ENCODE data around the gene HAGHL.
"Not testable (repeated sequence)": the region's sequence is repeated elsewhere in the genome, so short reads cannot be mapped to it uniquely, and the experiment has no call there.

Gene HAGHL

GRCh38 chr16:736936-737481 lies 10.1 kb downstream of the HAGHL start:
- DNase-seq: no peak

- DNase-seq: no peak
Measured at GRCh38 chr16:739560-740458, 12.9 kb downstream of the HAGHL start.

- no peak for DNase-seq
Measured at GRCh38 chr16:740459-740763, 13.5 kb downstream of the HAGHL start.

GRCh38 chr16:740764-741505 lies 14.0 kb downstream of the HAGHL start, which contains the start of gene CIAO3:
CIAO3 (minus strand) TSS chr16:740997; CDS start chr16:740985, 12 bp downstream.
- DNase-seq: peak; percentile 45 to 87

- no peak for DNase-seq
Measured at GRCh38 chr16:741986-742629, 15.2 kb downstream of the HAGHL start.

- DNase-seq: not testable (repeated sequence)
Measured at GRCh38 chr16:742894-743293, 16.0 kb downstream of the HAGHL start.

- no peak for DNase-seq
Measured at GRCh38 chr16:743794-744500, 17.0 kb downstream of the HAGHL start.

GRCh38 chr16:745739-746138 lies 18.8 kb downstream of the HAGHL start:
- peak in 1 of 2 experiments; percentile 63 for DNase-seq

GRCh38 chr16:746637-747036 lies 19.7 kb downstream of the HAGHL start:
- DNase-seq: no peak

- no peak for DNase-seq
Measured at GRCh38 chr16:747978-748746, 21.3 kb downstream of the HAGHL start.

- DNase-seq: no peak
Measured at GRCh38 chr16:749010-749409, 22.1 kb downstream of the HAGHL start.

- no peak for DNase-seq
Measured at GRCh38 chr16:750485-750884, 23.6 kb downstream of the HAGHL start.

- no peak for DNase-seq
Measured at GRCh38 chr16:751152-752006, 24.5 kb downstream of the HAGHL start.

GRCh38 chr16:752007-752312 lies 25.1 kb downstream of the HAGHL start:
- DNase-seq: peak in 1 of 2 experiments; percentile 45

- not testable (repeated sequence) for DNase-seq
Measured at GRCh38 chr16:754121-754607, 27.3 kb downstream of the HAGHL start.

GRCh38 chr16:754656-755055 lies 27.8 kb downstream of the HAGHL start:
- DNase-seq: no peak

- DNase-seq: no peak
Measured at GRCh38 chr16:756428-756827, 29.5 kb downstream of the HAGHL start.

GRCh38 chr16:759110-759910 lies 32.4 kb downstream of the HAGHL start:
- DNase-seq: no peak

- DNase-seq: no peak
Measured at GRCh38 chr16:760065-760464, 33.2 kb downstream of the HAGHL start.
